ENCODE data around the gene PANX2.
"Not testable (repeated sequence)": the region's sequence is repeated elsewhere in the genome, so short reads cannot be mapped to it uniquely, and the experiment has no call there.

PANX2 gene

GRCh38 chr22:50144005-50144614, 26.4 kb upstream of the PANX2 start:
- Histone ChIP-seq H3K9me3 (ENCODE audit: severe bottlenecking) (no peaks in the 10 kb centered on the region), H3K27ac (no peak overlapping the region), H3K27me3 (ENCODE audit: insufficient read depth, low read depth, severe bottlenecking) (no peaks in the 10 kb centered on the region), H3K36me3 (no peaks in the 10 kb centered on the region), H3K4me3 (ENCODE audit: low read depth, low read length) (no peak overlapping the region)
- TF ChIP-seq CTCF (IDR thresholded peaks at IDR 0.05; ENCODE audit: low read depth, low read length): peak; percentile 45; the same call in 1 of the 2 replicates
- DNase-seq: no peak

- Histone ChIP-seq H3K4me3 (ENCODE audit: low read depth, low read length) (no peak overlapping the region), H3K27me3 (ENCODE audit: insufficient read depth, low read depth, severe bottlenecking) (no peaks in the 10 kb centered on the region), H3K27ac (no peak overlapping the region), H3K9me3 (ENCODE audit: severe bottlenecking) (no peaks in the 10 kb centered on the region), H3K36me3 (no peaks in the 10 kb centered on the region)
- no peak for DNase-seq
- TF ChIP-seq CTCF (IDR thresholded peaks at IDR 0.05; ENCODE audit: low read depth, low read length): no peak
These were observed 24.7 kb upstream of the PANX2 start for GRCh38 chr22:50145721-50146438.

GRCh38 chr22:50146439-50147238, 23.9 kb upstream of the PANX2 start:
- Histone ChIP-seq H3K27ac (no peak overlapping the region), H3K4me3 (ENCODE audit: low read depth, low read length) (no peak overlapping the region), H3K27me3 (ENCODE audit: insufficient read depth, low read depth, severe bottlenecking) (no peaks in the 10 kb centered on the region), H3K9me3 (ENCODE audit: severe bottlenecking) (no peaks in the 10 kb centered on the region), H3K36me3 (no peaks in the 10 kb centered on the region)
- peak; percentile 86 for TF ChIP-seq CTCF (IDR thresholded peaks at IDR 0.05; ENCODE audit: low read depth, low read length)
- DNase-seq: peak; percentile 71

GRCh38 chr22:50147258-50148165, 23.0 kb upstream of the PANX2 start:
- DNase-seq; H3K4me3 ChIP-seq (ENCODE audit: low read depth, low read length); H3K27ac ChIP-seq; H3K9me3 ChIP-seq (ENCODE audit: severe bottlenecking); H3K27me3 ChIP-seq (ENCODE audit: insufficient read depth, low read depth, severe bottlenecking); H3K36me3 ChIP-seq: not testable (repeated sequence)

GRCh38 chr22:50148166-50148500, 22.4 kb upstream of the PANX2 start:
- Histone ChIP-seq H3K36me3 (no peaks in the 10 kb centered on the region), H3K4me3 (ENCODE audit: low read depth, low read length) (no peak overlapping the region), H3K27me3 (ENCODE audit: insufficient read depth, low read depth, severe bottlenecking) (no peaks in the 10 kb centered on the region), H3K9me3 (ENCODE audit: severe bottlenecking) (no peaks in the 10 kb centered on the region), H3K27ac (no peak overlapping the region)
- no peak for TF ChIP-seq CTCF (IDR thresholded peaks at IDR 0.05; ENCODE audit: low read depth, low read length)
- DNase-seq: no peak

All from WERI-Rb-1 (cell line).